Ectodermal cell (in vitro differentiated cells): ENCODE measurements around the gene S1PR3.

ENCODE experiments used
- H3K27ac ChIP-seq: 2 replicates; pipeline ENCODE4 v1.7.0; 2013; ENCODE audit warnings: mild to moderate bottlenecking, low read depth, low read length; ENCODE audit not compliant: insufficient read depth, poor library complexity, severe bottlenecking
- H3K27me3 ChIP-seq: 2 replicates; pipeline ENCODE4 v1.7.0; 2013; ENCODE audit warnings: mild to moderate bottlenecking, low read length; ENCODE audit not compliant: insufficient read depth, control insufficient read depth, poor library complexity, severe bottlenecking
- H3K36me3 ChIP-seq: one replicate; pipeline ENCODE4 v1.7.0; 2013; ENCODE audit warnings: low read length; ENCODE audit not compliant: control insufficient read depth, insufficient read depth
- H3K4me1 ChIP-seq: one replicate; pipeline ENCODE4 v1.7.0; 2013; ENCODE audit warnings: low read length; ENCODE audit not compliant: control insufficient read depth, insufficient read depth
- H3K4me3 ChIP-seq: 2 replicates; pipeline ENCODE4 v1.7.0; 2013; ENCODE audit warnings: low read depth, low read length, control low read depth; ENCODE audit not compliant: insufficient read depth
- H3K9me3 ChIP-seq: 2 replicates; pipeline ENCODE4 v1.7.0; 2013; ENCODE audit warnings: mild to moderate bottlenecking, low read length, moderate library complexity; ENCODE audit not compliant: control insufficient read depth
- WGBS, 2 experiments: methylation state at CpG; one replicate each; pipeline ENCODE4 v1.1.7; 2013; ENCODE audit warnings: missing lambda C conversion rate in 2 of 2; 5-methylcytosine and 5-hydroxymethylcytosine counted together

Gene S1PR3

GRCh38 chr9:89008744-89009545 lies 17.7 kb downstream of the S1PR3 start:
- Histone ChIP-seq H3K4me1 (peaks cover 4% of the 10 kb centered on the region), H3K27me3 (no peaks in the 10 kb centered on the region), H3K36me3 (no peaks in the 10 kb centered on the region), H3K4me3 (no peak overlapping the region), H3K9me3 (no peaks in the 10 kb centered on the region), H3K27ac (no peak overlapping the region)
- WGBS, 2 experiments: 88 to 89% methylated on average over 12 of the region's 12 CpGs

GRCh38 chr9:89009546-89009840 lies 18.2 kb downstream of the S1PR3 start:
- H3K4me1 ChIP-seq: peaks cover 4% of the 10 kb centered on the region
- no peaks in the 10 kb centered on the region for H3K27me3 ChIP-seq
- H3K36me3 ChIP-seq: no peaks in the 10 kb centered on the region
- 96% methylated on average over 9 of the region's 9 CpGs for WGBS, 2 experiments
- no peak overlapping the region for H3K27ac ChIP-seq
- no peaks in the 10 kb centered on the region for H3K9me3 ChIP-seq
- H3K4me3 ChIP-seq: no peak overlapping the region

GRCh38 chr9:89010056-89010455 lies 18.8 kb downstream of the S1PR3 start:
- Histone ChIP-seq H3K4me1 (peaks cover 4% of the 10 kb centered on the region), H3K36me3 (no peaks in the 10 kb centered on the region), H3K27me3 (no peaks in the 10 kb centered on the region), H3K27ac (no peak overlapping the region), H3K9me3 (no peaks in the 10 kb centered on the region), H3K4me3 (no peak overlapping the region)
- 84 to 85% methylated on average over 10 of the region's 10 CpGs for WGBS, 2 experiments

GRCh38 chr9:89010526-89011111 lies 19.4 kb downstream of the S1PR3 start:
- H3K36me3 ChIP-seq: no peaks in the 10 kb centered on the region
- H3K9me3 ChIP-seq: no peaks in the 10 kb centered on the region
- no peak overlapping the region for H3K27ac ChIP-seq
- H3K4me1 ChIP-seq: peaks cover 4% of the 10 kb centered on the region
- no peak overlapping the region for H3K4me3 ChIP-seq
- H3K27me3 ChIP-seq: no peaks in the 10 kb centered on the region
- 75 to 87% methylated on average over 5 to 6 of the region's 6 CpGs for WGBS, 2 experiments

- H3K9me3 ChIP-seq: no peaks in the 10 kb centered on the region
- H3K27ac ChIP-seq: no peak overlapping the region
- 94 to 96% methylated on average over 2 of the region's 2 CpGs for WGBS, 2 experiments
- no peaks in the 10 kb centered on the region for H3K36me3 ChIP-seq
- peaks cover 4% of the 10 kb centered on the region for H3K4me1 ChIP-seq
- no peak overlapping the region for H3K4me3 ChIP-seq
- no peaks in the 10 kb centered on the region for H3K27me3 ChIP-seq
Measured at GRCh38 chr9:89011683-89012082, 20.4 kb downstream of the S1PR3 start.

GRCh38 chr9:89012294-89013042 lies 21.2 kb downstream of the S1PR3 start:
- Histone ChIP-seq H3K36me3 (no peaks in the 10 kb centered on the region), H3K9me3 (no peaks in the 10 kb centered on the region), H3K27ac (no peak overlapping the region), H3K4me1 (peaks cover 4% of the 10 kb centered on the region), H3K27me3 (no peaks in the 10 kb centered on the region), H3K4me3 (no peak overlapping the region)
- WGBS, 2 experiments: 79% methylated on average over 13 of the region's 13 CpGs

- WGBS, 2 experiments: 92 to 93% methylated on average over 1 of the region's 1 CpG
- Histone ChIP-seq H3K27me3 (no peaks in the 10 kb centered on the region), H3K27ac (no peak overlapping the region), H3K36me3 (no peaks in the 10 kb centered on the region), H3K4me3 (no peak overlapping the region), H3K4me1 (peaks cover 4% of the 10 kb centered on the region), H3K9me3 (no peaks in the 10 kb centered on the region)
Measured at GRCh38 chr9:89013660-89014059, 22.4 kb downstream of the S1PR3 start.

GRCh38 chr9:89014153-89014552 lies 22.9 kb downstream of the S1PR3 start:
- H3K36me3 ChIP-seq: no peaks in the 10 kb centered on the region
- H3K4me1 ChIP-seq: peaks cover 4% of the 10 kb centered on the region
- no peaks in the 10 kb centered on the region for H3K27me3 ChIP-seq
- H3K4me3 ChIP-seq: no peak overlapping the region
- H3K9me3 ChIP-seq: no peaks in the 10 kb centered on the region
- H3K27ac ChIP-seq: no peak overlapping the region
- WGBS, 2 experiments: 89 to 93% methylated on average over 7 of the region's 7 CpGs

- peaks cover 4% of the 10 kb centered on the region for H3K4me1 ChIP-seq
- no peaks in the 10 kb centered on the region for H3K27me3 ChIP-seq
- no peak overlapping the region for H3K4me3 ChIP-seq
- WGBS, 2 experiments: 91 to 93% methylated on average over 2 of the region's 2 CpGs
- H3K9me3 ChIP-seq: no peaks in the 10 kb centered on the region
- no peak overlapping the region for H3K27ac ChIP-seq
- no peaks in the 10 kb centered on the region for H3K36me3 ChIP-seq
Measured at GRCh38 chr9:89015336-89015735, 24.1 kb downstream of the S1PR3 start.

- Histone ChIP-seq H3K9me3 (no peaks in the 10 kb centered on the region), H3K4me1 (no peaks in the 10 kb centered on the region), H3K4me3 (no peak overlapping the region), H3K36me3 (no peaks in the 10 kb centered on the region), H3K27ac (no peak overlapping the region), H3K27me3 (no peaks in the 10 kb centered on the region)
- 84% methylated on average over 4 of the region's 4 CpGs for WGBS, 2 experiments
Measured at GRCh38 chr9:89020754-89021153, 29.5 kb downstream of the S1PR3 start.
